Measurements from ENCODE around the gene LBX2.

LBX2 gene

DNA sequence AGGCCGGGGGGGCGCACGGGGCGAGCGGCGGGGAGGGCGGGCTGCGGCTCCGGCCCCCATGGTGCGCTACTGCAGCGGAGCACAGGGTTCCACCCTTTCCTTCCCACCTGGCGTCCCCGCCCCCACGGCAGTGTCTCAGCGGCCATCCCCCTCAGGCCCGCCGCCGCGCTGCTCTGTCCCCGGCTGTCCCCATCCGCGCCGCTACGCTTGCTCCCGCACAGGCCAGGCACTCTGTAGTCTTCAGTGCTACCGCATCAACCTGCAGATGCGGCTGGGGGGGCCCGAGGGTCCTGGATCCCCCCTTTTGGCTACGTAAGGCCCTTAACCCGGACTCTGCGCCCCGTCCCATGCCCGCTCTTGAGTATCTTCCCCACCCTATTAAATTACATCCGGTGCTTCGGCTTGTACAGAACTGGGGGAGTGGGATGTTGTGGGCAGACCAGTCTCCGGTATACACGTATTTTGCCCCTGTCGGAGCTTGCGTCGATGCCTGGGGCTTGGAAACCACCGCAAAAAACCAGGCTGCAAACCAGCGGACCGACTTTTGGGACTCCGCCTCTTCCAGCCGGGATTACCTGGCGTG, 41.8 kb downstream of the LBX2 start:
- no peak for DNase-seq (ENCODE audit: low read depth, low spot score)

GRCh38 chr2:74457129-74457548, 42.3 kb downstream of the LBX2 start:
- no peak for DNase-seq (ENCODE audit: low read depth, low spot score)

DNA sequence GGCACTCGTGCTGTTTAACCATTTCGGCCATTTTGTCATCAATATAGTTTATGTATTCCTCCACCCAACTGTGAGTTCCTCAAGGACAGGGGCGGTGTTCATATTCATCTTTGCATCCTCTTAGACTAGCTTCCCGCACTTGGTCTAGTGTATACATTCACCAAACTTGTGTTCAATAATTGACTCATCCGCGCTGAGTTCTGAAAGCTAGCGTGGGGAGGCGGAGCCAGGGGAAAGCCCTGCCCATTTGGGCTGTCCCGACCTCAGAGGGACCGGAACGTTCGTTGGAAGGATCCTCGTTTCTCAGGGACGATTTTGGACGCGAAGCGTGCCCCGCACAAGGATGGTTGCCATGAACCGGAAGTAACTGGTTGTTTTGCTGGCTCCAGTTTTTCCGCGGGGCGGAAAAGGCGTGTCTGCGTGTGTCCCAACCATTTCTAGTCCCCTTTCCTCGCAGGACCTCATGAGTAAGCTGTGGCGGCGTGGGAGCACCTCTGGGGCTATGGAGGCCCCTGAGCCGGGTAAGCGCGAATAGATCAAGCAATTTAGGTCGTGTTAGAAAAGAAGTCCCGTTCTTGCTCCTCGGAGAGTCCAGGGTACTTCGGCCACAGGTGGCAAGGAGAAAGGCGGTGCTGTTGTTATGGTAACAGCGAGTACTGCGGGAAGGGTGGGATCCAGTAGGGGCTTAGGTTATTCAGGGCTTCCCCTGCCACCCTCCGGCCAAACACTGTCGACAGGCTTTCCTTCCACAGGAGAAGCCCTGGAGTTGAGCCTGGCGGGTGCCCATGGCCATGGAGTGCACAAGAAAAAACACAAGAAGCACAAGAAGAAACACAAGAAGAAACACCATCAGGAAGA, 44.5 kb downstream of the LBX2 start, which contains the start of gene INO80B:
INO80B (plus strand) TSS at position 434 of the 858 bp plus-strand sequence; CDS start at position 464, 30 bp downstream.
- peak; percentile 98 for DNase-seq (ENCODE audit: low read depth, low spot score)

DNA sequence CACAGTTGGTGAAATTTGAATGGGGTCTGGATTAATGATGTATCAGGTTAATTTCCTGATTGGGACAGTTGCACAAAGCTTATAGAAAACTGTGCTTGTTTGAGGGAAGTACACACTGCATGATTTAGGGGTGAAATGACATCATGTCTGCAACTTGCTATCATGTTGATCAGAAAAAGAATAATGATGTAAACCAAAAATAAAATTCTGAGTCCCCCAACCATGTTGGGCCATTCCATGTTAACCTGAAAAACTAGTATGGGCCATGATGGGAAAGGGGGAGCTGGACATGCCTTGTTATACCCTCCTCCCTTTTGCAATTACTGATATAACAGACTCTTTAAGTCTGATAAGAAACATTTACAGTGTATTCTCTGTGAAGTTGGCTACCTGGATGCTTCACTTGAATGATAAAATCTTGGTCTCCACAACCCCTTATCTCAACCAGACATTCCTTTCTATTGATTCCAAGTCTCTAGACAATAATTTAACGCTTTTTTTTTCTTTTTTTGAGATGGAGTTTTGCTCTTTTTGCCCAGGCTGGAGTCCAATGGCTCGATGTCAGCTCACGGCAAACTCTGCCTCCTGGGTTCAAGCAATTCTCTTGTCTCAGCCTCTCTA, 48.7 kb downstream of the LBX2 start:
- DNase-seq (ENCODE audit: low read depth, low spot score) = no peak

DNA sequence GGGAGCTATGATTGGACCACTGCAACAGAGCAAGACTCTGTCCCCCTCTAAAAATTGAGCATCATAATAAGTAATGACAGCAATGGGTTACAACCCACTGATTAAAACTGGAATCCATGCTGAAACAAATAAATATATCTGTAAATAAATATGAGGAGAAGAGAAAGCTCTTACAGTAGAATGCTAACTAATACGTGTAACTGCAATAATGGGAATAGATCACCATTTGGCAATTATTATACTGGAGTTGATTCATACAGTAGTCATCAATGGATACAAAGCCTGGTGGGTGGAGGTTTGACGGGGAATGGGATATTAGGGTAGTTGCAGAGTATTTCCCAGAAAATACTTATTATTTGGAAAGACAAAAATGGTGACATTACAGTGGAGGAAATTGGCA, 50.6 kb downstream of the LBX2 start:
- no peak for DNase-seq (ENCODE audit: low read depth, low spot score)

All from ELF-1 (cell line).